SU-DHL-6 (cell line): ENCODE measurements around the gene RALGPS1.

Experiments used
- H2AFZ ChIP-seq: fragments of 200-600 bp; sonication (generic); 2 replicates; pipeline ENCODE4 v1.6.1; 2014; ENCODE audit warnings: low read depth, mild to moderate bottlenecking, moderate library complexity, mixed read lengths, antibody characterized with exemption, low read length; ENCODE audit not compliant: severe bottlenecking
- H3F3A ChIP-seq: fragments of 200-600 bp; shearing (Covaris generic); 2 replicates; pipeline ENCODE4 v1.6.0; 2016; ENCODE audit warnings: antibody characterized with exemption, mild to moderate bottlenecking; ENCODE audit not compliant: insufficient read depth
- H3K27ac ChIP-seq: fragments of 200-600 bp; sonication (generic); 2 replicates; pipeline ENCODE4 v1.5.1; 2016; ENCODE audit warnings: low read depth, mild to moderate bottlenecking, low read length, moderate library complexity, mixed read lengths
- H3K27me3 ChIP-seq: fragments of 200-600 bp; sonication (generic), shearing (Covaris generic); 2 replicates; pipeline ENCODE4 v1.6.0; 2014; ENCODE audit warnings: mild to moderate bottlenecking, low read length
- H3K36me3 ChIP-seq: fragments of 200-600 bp; sonication (generic); 2 replicates; pipeline ENCODE4 v1.6.1; 2014; ENCODE audit warnings: mild to moderate bottlenecking, low read length, mixed read lengths
- H3K4me2 ChIP-seq: fragments of 300-600, 200-600 bp; shearing (Covaris generic), sonication (generic); 2 replicates; pipeline ENCODE4 v1.6.0; 2014; ENCODE audit warnings: low read length, low read depth, mild to moderate bottlenecking; ENCODE audit not compliant: poor library complexity, severe bottlenecking
- H3K4me3 ChIP-seq: fragments of 200-600 bp; sonication (generic); 2 replicates; pipeline ENCODE4 v1.5.1; 2014; ENCODE audit warnings: antibody characterized with exemption, low read length, mild to moderate bottlenecking, mixed read lengths; ENCODE audit not compliant: insufficient read depth, poor library complexity, severe bottlenecking
- H3K79me2 ChIP-seq: fragments of 200-600 bp; sonication (generic); 2 replicates; pipeline ENCODE4 v1.6.1; 2014; ENCODE audit warnings: mild to moderate bottlenecking, low read length, moderate library complexity; ENCODE audit not compliant: insufficient read depth
- H3K9ac ChIP-seq: fragments of 200-600 bp; sonication (generic); 2 replicates; pipeline ENCODE4 v1.7.0; 2014; ENCODE audit warnings: mild to moderate bottlenecking, low read length
- H3K9me2 ChIP-seq: fragments of 200-600 bp; sonication (generic); replicated peaks from 2 replicates; pipeline ENCODE4 v1.6.1; 2014; ENCODE audit warnings: low read length; ENCODE audit not compliant: insufficient read depth
- H3K9me3 ChIP-seq: fragments of 200-600 bp; sonication (generic); 2 replicates; pipeline ENCODE4 v1.6.1; 2014; ENCODE audit warnings: low read length, mixed read lengths; ENCODE audit not compliant: insufficient read depth
- H4K20me1 ChIP-seq: fragments of 200-600 bp; sonication (generic); 2 replicates; pipeline ENCODE4 v1.6.1; 2014; ENCODE audit warnings: low read depth, mild to moderate bottlenecking, antibody characterized with exemption, low read length, moderate library complexity, mixed read lengths
- CTCF ChIP-seq: fragments of 200-600 bp; sonication (generic); IDR thresholded peaks from one replicate; pipeline ENCODE4 v1.5.1; 2017; ENCODE audit warnings: antibody characterized with exemption, mild to moderate bottlenecking, low read length, moderate library complexity; ENCODE audit not compliant: insufficient read depth, poor library complexity, severe bottlenecking
- EZH2phosphoT487 ChIP-seq: fragments of 200-600 bp; sonication (generic), shearing (Covaris generic); conservative IDR thresholded peaks from 2 replicates; pipeline ENCODE4 v1.6.1; 2018; ENCODE audit warnings: mild to moderate bottlenecking, antibody characterized with exemption, low read length, moderate library complexity, mixed read lengths

The RALGPS1 gene

GRCh38 chr9:127258606-127259471, 344.3 kb downstream of the RALGPS1 start:
- TF ChIP-seq CTCF (no peak), EZH2phosphoT487 (no peak)
- Histone ChIP-seq H3K4me2 (no peak overlapping the region), H2AFZ (no peak overlapping the region), H3K79me2 (no peaks in the 10 kb centered on the region), H3K9me2 (no peaks in the 10 kb centered on the region), H3K4me3 (no peak overlapping the region), H3K9me3 (no peaks in the 10 kb centered on the region), H3K27me3 (no peaks in the 10 kb centered on the region), H3K36me3 (no peaks in the 10 kb centered on the region), H3K9ac (no peak overlapping the region), H4K20me1 (no peaks in the 10 kb centered on the region), H3K27ac (no peak overlapping the region), H3F3A (no peaks in the 10 kb centered on the region)

GRCh38 chr9:127262602-127263001, 348.0 kb downstream of the RALGPS1 start:
- Histone ChIP-seq H3K27ac (no peak overlapping the region), H3K9ac (no peak overlapping the region), H3K36me3 (no peaks in the 10 kb centered on the region), H3K27me3 (no peaks in the 10 kb centered on the region), H3K4me2 (no peak overlapping the region), H2AFZ (no peak overlapping the region), H4K20me1 (no peaks in the 10 kb centered on the region), H3K9me3 (no peaks in the 10 kb centered on the region), H3F3A (no peaks in the 10 kb centered on the region), H3K4me3 (no peak overlapping the region), H3K79me2 (no peaks in the 10 kb centered on the region), H3K9me2 (no peaks in the 10 kb centered on the region)
- TF ChIP-seq CTCF (no peak), EZH2phosphoT487 (no peak)

GRCh38 chr9:127263237-127263636, 348.7 kb downstream of the RALGPS1 start:
- H3K4me2 ChIP-seq: no peak overlapping the region
- H3K9ac ChIP-seq: no peak overlapping the region
- H4K20me1 ChIP-seq: no peaks in the 10 kb centered on the region
- no peaks in the 10 kb centered on the region for H3K79me2 ChIP-seq
- no peak overlapping the region for H3K27ac ChIP-seq
- H3K27me3 ChIP-seq: no peaks in the 10 kb centered on the region
- no peak overlapping the region for H2AFZ ChIP-seq
- TF ChIP-seq EZH2phosphoT487 (no peak), CTCF (no peak)
- no peaks in the 10 kb centered on the region for H3K36me3 ChIP-seq
- no peaks in the 10 kb centered on the region for H3K9me2 ChIP-seq
- H3K9me3 ChIP-seq: no peaks in the 10 kb centered on the region
- H3K4me3 ChIP-seq: no peak overlapping the region
- no peaks in the 10 kb centered on the region for H3F3A ChIP-seq
